AG09309 (cell line): ENCODE results near the gene CELF4.

Experiments
- DNase-seq: peaks from one replicate; pipeline ENCODE4 v3.0.0-alpha.2; 2010; ENCODE audit warnings: low read depth
- H3K4me3 ChIP-seq: 2 replicates; pipeline ENCODE4 v1.5.1; 2011; ENCODE audit warnings: mild to moderate bottlenecking, low read depth, low read length, moderate library complexity; ENCODE audit not compliant: control insufficient read depth
- CTCF ChIP-seq: IDR thresholded peaks from 2 replicates; pipeline ENCODE4 v1.5.1; 2011; ENCODE audit warnings: mild to moderate bottlenecking, low read depth, low read length, inconsistent platforms; ENCODE audit not compliant: insufficient read depth, control insufficient read depth; ENCODE audit errors: missing control alignments

Gene CELF4

GRCh38 chr18:37560003-37560402 is 5.6 kb downstream of the CELF4 start:
- TF ChIP-seq CTCF = no peak
- no peak for DNase-seq
- H3K4me3 ChIP-seq = no peak overlapping the region

- no peak overlapping the region for H3K4me3 ChIP-seq
- no peak for TF ChIP-seq CTCF
- no peak for DNase-seq
Observed at GRCh38 chr18:37559194-37559593, 6.4 kb downstream of the CELF4 start.

- DNase-seq = no peak
- H3K4me3 ChIP-seq = no peak overlapping the region
Observed at GRCh38 chr18:37554399-37554787, 11.2 kb downstream of the CELF4 start.

GRCh38 chr18:37553633-37554398 is 11.8 kb downstream of the CELF4 start:
- DNase-seq = no peak
- H3K4me3 ChIP-seq = no peak overlapping the region
- peak; percentile 21 for TF ChIP-seq CTCF

More at GRCh38 chr18:37554399-37554787, 11.2 kb downstream of the CELF4 start:
- no peak for TF ChIP-seq CTCF

GRCh38 chr18:37552286-37552685 is 13.3 kb downstream of the CELF4 start:
- TF ChIP-seq CTCF = no peak
- no peak overlapping the region for H3K4me3 ChIP-seq
- no peak for DNase-seq

- no peak overlapping the region for H3K4me3 ChIP-seq
- DNase-seq = no peak
- TF ChIP-seq CTCF = no peak
Observed at GRCh38 chr18:37551846-37552245, 13.8 kb downstream of the CELF4 start.
